ENCODE measurements around the gene SERTAD2. TPM values are rescaled to one million over a fixed set of nuclear protein-coding genes. Genes with fewer than 3 reads are reported as not detected.

Gene SERTAD2
- total and polyA plus RNA-seq, 5 experiments from 2014 or later = 5.5 to 34.5 (median 9.2) TPM

DNA sequence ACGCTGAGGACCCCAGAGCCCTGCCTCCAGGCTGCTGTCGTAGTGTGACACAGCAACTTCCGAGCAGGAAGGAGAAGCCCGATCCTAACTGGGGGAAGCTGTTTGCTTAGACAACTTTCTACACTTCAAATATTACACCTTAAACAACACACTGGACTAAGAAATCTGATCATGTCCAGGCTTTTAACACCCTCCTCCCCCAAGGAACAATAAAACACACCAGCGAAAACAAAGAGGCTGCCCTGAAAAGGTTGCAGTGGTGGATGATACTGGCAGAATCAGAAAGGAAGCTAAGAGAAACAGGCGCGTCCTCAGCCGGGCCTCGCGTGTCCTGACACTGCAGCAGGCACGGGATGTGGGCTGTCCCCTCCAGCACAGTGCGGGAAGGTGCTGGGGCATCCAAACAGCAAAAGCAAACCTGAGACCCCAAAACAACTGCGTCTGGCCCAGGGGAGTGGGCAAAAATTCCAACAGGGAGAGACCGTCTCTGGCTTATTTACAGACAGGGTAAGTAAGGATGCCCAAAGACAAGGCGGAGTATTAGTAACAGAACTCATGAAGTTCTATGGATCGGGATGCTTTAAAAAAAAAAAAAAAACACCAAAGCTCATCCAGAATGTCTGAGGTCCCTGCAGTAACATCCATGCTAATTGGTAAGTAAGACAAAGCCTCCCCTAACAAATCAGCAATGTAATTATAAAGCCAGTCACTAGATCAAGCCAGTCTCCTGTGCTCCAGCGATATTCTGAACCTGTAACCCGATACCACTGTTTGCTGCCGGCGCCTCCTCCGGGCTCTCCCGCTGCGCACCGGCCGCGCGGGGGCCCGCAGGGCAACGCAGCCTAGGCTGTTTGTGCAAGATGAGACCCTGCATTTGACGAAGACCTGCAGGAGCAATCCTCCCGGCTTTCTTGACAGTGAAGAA lies 9.0 kb downstream of the SERTAD2 start:
- Mint-ChIP-seq H3K9me3 (no peaks in the 10 kb centered on the region), H3K27ac (peak overlapping the region; percentile 88 to 97 (median 94)), H3K4me1 (peaks cover 33 to 97% (median 89%) of the 10 kb centered on the region in 4 donors), H3K27me3 (no peaks in the 10 kb centered on the region), H3K36me3 (peaks cover 0 to 8% (median 0%) of the 10 kb centered on the region in 3 donors), H3K4me3 (peak overlapping the region; percentile 81 to 96 (median 91))
- DNase-seq (peak; percentile 40 to 76 (median 64)), ATAC-seq (peak; percentile 71 to 81)
- POLR2A ChIA-PET = interaction anchor here (0.5 to 5.5 kb wide), 18 partner anchors 10 to 430 kb away, joined by 3 to 64 read pairs (median 4); partner anchors contain the start of gene SERTAD2

DNA sequence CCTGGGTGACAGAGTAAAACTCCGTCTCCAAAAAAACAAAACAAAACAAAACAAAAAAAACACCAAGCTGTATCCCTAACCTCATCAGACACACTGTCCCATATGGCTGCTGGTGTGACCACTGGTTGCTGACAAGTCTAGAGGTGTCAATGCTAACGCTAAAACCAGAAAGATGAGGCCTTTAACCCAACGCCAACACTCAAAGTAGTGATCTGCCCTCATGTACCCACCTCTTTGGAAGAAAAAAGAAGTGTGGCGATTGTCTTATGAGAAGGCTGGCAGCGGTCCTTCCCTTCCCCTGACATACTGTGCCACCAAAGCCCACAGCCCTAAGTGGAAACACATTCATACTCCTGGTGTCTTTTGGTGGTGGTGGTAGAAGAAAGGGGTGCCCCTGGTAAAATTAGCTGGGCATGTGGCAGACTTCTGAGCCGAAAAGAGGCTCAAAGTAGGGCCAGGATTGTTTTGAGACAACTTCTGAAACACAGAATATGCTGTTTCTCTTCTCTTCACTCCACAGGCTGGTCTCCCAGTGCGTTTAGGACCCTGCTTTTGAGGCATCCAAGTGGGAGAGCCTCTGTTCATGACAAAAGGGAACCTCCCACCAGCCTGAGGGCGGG lies 9.8 kb downstream of the SERTAD2 start:
- peak in 1 of 2 donors; percentile 4 for ATAC-seq
- H3K4me1 Mint-ChIP-seq = peaks cover 30 to 96% (median 87%) of the 10 kb centered on the region in 4 donors

DNA sequence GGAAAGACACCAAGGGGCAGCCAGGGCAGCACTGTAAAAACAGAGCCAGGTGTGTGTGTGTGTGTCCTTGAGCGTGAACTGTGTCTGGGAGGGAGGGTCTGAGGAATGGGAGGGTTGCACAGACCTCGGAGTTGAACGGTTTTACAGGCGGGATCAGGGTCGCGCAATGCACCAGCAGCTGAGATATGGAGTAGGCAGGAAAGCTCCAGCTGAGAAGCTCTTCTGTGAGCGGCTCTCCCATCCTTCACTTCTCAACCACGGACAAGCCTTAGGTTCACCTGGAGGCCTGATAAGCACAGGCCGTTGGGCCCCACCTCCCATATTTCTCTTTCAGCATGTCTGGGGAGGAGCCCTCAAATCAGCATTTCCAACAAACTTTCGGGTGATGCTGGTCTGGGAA lies 12.1 kb downstream of the SERTAD2 start:
- no peaks in the 10 kb centered on the region for H3K27me3 Mint-ChIP-seq

More for the DNA sequence above, 9.8 kb downstream of the SERTAD2 start:
- no peaks in the 10 kb centered on the region for H3K9me3 Mint-ChIP-seq
- POLR2A ChIA-PET = interaction anchor here (0.8 to 5.5 kb wide), 12 partner anchors 10 to 302 kb away, joined by 3 to 64 read pairs (median 4); partner anchors contain the start of gene SERTAD2
- peak overlapping the region; percentile 88 to 97 (median 94) for H3K27ac Mint-ChIP-seq
- H3K4me3 Mint-ChIP-seq = peak overlapping the region; percentile 81 to 96 (median 91)
- DNase-seq = no peak
- peaks cover 0 to 8% (median 0%) of the 10 kb centered on the region in 3 donors for H3K36me3 Mint-ChIP-seq
- no peaks in the 10 kb centered on the region for H3K27me3 Mint-ChIP-seq

GRCh38 chr2:64640153-64641044 lies 13.3 kb downstream of the SERTAD2 start:
- peak in 1 of 10 donors; percentile 20 for DNase-seq
- no peaks in the 10 kb centered on the region for H3K27me3 Mint-ChIP-seq
- H3K4me1 Mint-ChIP-seq = peaks cover 47 to 99% (median 94%) of the 10 kb centered on the region in 4 donors
- no peak for ATAC-seq
- H3K36me3 Mint-ChIP-seq = peaks cover 7 to 21% (median 9%) of the 10 kb centered on the region in 3 donors
- POLR2A ChIA-PET = interaction anchor here (0.7 to 5.1 kb wide), 8 partner anchors 13 to 127 kb away, joined by 3 to 25 read pairs (median 3); partner anchors contain the start of gene SERTAD2
- H3K27ac Mint-ChIP-seq = peak overlapping the region in 9 of 10 donors; percentile 19 to 91 (median 65)
- H3K9me3 Mint-ChIP-seq = no peaks in the 10 kb centered on the region
- peak overlapping the region in 7 of 10 donors; percentile 14 to 59 (median 48) for H3K4me3 Mint-ChIP-seq

More for the DNA sequence above, 12.1 kb downstream of the SERTAD2 start:
- no peaks in the 10 kb centered on the region for H3K9me3 Mint-ChIP-seq
- H3K27ac Mint-ChIP-seq = peak overlapping the region in 7 of 10 donors; percentile 43 to 91 (median 63)
- H3K4me1 Mint-ChIP-seq = peaks cover 42 to 98% (median 89%) of the 10 kb centered on the region in 4 donors
- peaks cover 0 to 9% (median under 1%) of the 10 kb centered on the region in 3 donors for H3K36me3 Mint-ChIP-seq
- H3K4me3 Mint-ChIP-seq = peak overlapping the region in 7 of 10 donors; percentile 7 to 54 (median 37)
- POLR2A ChIA-PET = interaction anchor here (0.9 to 5.5 kb wide), 5 partner anchors 10 to 108 kb away, joined by 3 to 64 read pairs (median 4); no protein-coding TSS in a partner anchor
- no peak for DNase-seq
- no peak for ATAC-seq

DNA sequence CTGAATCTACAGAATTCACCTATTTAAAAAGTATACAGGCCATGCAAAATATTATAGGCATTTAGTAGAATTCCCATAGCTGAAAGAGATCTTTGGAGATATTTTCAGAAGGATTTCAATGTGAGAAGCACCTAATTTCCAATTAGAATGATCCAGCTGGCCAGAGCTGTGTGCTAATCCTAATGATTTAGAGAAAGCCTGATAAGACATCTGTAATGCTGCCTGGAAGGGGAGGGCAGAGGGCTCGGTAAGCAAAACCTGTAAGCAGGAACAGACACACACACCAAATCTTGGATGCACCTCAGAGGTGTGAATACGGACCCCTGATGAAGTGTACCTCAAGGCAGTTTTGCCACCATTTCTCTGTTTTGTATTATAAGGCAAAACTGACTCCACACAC lies 14.0 kb downstream of the SERTAD2 start:
- POLR2A ChIA-PET = interaction anchor here (0.7 to 5.1 kb wide), 4 partner anchors 14 to 128 kb away, joined by 3 to 25 read pairs (median 4); partner anchors contain the start of gene SERTAD2

GRCh38 chr2:64638502-64639120 lies 15.1 kb downstream of the SERTAD2 start:
- no peak for DNase-seq
- Mint-ChIP-seq H3K4me3 (peak overlapping the region in 7 of 10 donors; percentile 51 to 76 (median 65)), H3K27ac (peak overlapping the region in 9 of 10 donors; percentile 84 to 96 (median 91)), H3K27me3 (no peaks in the 10 kb centered on the region), H3K36me3 (peaks cover 7 to 35% (median 10%) of the 10 kb centered on the region in 3 donors), H3K4me1 (peaks cover 38 to 91% (median 81%) of the 10 kb centered on the region in 4 donors), H3K9me3 (no peaks in the 10 kb centered on the region)
- POLR2A ChIA-PET = interaction anchor here (0.6 to 5.1 kb wide), 5 partner anchors 15 to 113 kb away, joined by 3 to 25 read pairs (median 3); partner anchors contain the start of gene SERTAD2
- no peak for ATAC-seq

More for the DNA sequence above, 14.0 kb downstream of the SERTAD2 start:
- peaks cover 7 to 27% (median 9%) of the 10 kb centered on the region in 3 donors for H3K36me3 Mint-ChIP-seq
- H3K4me3 Mint-ChIP-seq = peak overlapping the region in 5 of 10 donors; percentile 14 to 59 (median 48)
- H3K9me3 Mint-ChIP-seq = no peaks in the 10 kb centered on the region
- H3K27ac Mint-ChIP-seq = peak overlapping the region in 8 of 10 donors; percentile 24 to 85 (median 68)
- peaks cover 44 to 96% (median 89%) of the 10 kb centered on the region in 4 donors for H3K4me1 Mint-ChIP-seq
- DNase-seq (no peak), ATAC-seq (no peak)
- no peaks in the 10 kb centered on the region for H3K27me3 Mint-ChIP-seq

- Mint-ChIP-seq H3K4me1 (peaks cover 40 to 85% (median 78%) of the 10 kb centered on the region in 4 donors), H3K4me3 (peak overlapping the region in 9 of 10 donors; percentile 51 to 76 (median 65)), H3K27ac (peak overlapping the region; percentile 84 to 97 (median 92)), H3K9me3 (no peaks in the 10 kb centered on the region), H3K27me3 (no peaks in the 10 kb centered on the region), H3K36me3 (peaks cover 7 to 42% (median 12%) of the 10 kb centered on the region in 3 donors)
- POLR2A ChIA-PET = interaction anchor here (0.6 to 5.1 kb wide), 5 partner anchors 16 to 114 kb away, joined by 3 to 25 read pairs (median 4); partner anchors contain the start of genes AFTPH and SERTAD2
- ATAC-seq = no peak
- DNase-seq = no peak
These were observed 15.8 kb downstream of the SERTAD2 start for GRCh38 chr2:64637931-64638330.

DNA sequence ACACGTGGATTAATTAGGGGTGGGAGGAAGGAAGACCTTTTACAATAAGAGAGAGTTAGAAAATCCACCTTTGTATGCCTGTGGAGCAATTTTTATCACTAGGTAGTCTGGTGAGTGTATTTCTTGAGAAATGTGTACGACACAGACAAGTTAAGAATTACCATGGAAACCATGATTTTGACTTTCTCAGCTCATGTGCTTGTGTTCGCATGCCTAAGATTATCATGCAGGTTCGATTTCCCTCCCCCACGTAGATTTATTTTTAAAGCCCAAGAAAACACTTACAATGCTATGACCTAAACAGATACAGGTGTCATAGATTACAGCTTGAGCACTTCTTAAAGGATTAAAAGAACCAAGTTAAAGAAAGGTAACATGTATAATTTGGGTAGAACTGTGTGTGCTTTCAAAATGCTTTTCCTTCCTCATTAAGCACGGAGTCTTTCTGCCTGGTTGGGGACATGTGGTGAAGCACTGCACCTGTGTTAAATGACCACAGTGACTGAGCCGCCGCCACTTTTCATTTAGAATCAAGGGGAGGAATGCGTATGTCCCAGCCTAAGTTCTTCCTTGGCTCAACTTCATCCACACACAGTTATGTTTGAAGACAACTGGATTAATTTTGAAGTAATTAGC lies 16.6 kb downstream of the SERTAD2 start:
- Mint-ChIP-seq H3K27me3 (no peaks in the 10 kb centered on the region), H3K4me1 (peaks cover 40 to 78% (median 72%) of the 10 kb centered on the region in 4 donors), H3K27ac (peak overlapping the region; percentile 84 to 97 (median 92)), H3K4me3 (peak overlapping the region; percentile 57 to 88 (median 68)), H3K9me3 (no peaks in the 10 kb centered on the region), H3K36me3 (peaks cover 7 to 49% (median 16%) of the 10 kb centered on the region in 3 donors)
- POLR2A ChIA-PET = interaction anchor here (0.8 to 5.1 kb wide), 6 partner anchors 17 to 493 kb away, joined by 3 to 25 read pairs (median 4); partner anchors contain the start of genes AFTPH, RAB1A and SERTAD2
- ATAC-seq = peak; percentile 60 to 73
- DNase-seq = peak in 4 of 10 donors; percentile 17 to 46 (median 34)

DNA sequence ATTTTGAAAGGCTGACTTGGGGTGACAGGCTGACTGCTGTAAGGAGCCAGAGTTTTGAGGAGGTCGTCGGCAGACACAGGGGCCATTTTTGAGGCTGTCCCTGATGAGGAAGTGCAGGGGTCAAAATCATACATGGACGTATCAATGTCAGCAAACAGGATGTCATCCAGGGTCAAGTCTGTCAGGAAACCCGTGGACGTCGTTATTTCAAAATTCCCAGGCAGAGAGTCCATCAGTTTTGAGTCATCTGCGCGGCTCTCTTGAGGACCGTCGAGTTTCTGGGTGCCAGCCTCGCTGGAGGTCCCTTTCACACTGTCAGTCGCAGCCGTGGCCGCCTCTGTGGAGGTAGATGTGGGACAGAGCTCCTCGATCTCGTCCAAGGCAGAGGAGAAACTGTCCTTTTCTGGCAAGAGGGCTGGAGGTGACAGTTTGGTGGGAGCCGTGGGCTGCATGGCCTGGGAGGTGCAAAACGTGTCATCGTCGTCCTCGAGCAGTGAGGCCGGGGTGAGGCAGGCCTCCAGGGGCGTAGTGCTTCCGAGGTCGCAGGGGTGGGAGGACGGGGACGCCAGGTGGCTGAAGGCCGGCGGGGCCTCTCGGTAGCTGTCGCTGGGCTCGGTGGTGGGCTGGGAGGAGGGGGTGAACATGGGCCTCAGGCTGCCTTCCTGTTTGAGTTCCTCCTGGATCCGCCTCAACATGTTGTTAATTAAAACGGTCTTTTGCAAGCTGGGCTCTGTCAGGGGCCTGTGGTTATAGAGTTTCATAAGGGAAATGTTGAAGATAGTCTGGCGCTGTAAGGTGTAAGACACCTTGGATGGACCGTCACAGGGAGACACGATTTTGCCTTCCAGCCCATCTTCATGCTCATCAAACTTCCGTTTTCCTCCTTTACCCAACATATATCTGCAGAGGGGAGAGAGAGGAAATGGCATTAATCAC lies 17.5 kb downstream of the SERTAD2 start:
- ATAC-seq (peak; percentile 49 to 51), DNase-seq (peak in 1 of 10 donors; percentile 22)
- POLR2A ChIA-PET = interaction anchor here (0.8 to 5.1 kb wide), 4 partner anchors 18 to 494 kb away, joined by 3 to 25 read pairs (median 6); partner anchors contain the start of genes AFTPH, RAB1A and SERTAD2
- Mint-ChIP-seq H3K4me3 (peak overlapping the region; percentile 57 to 88 (median 70)), H3K27ac (peak overlapping the region; percentile 89 to 97 (median 92)), H3K27me3 (no peaks in the 10 kb centered on the region), H3K4me1 (peaks cover 37 to 70% (median 63%) of the 10 kb centered on the region in 4 donors), H3K36me3 (peaks cover 7 to 47% (median 16%) of the 10 kb centered on the region in 3 donors), H3K9me3 (no peaks in the 10 kb centered on the region)
